GM23248 (cell line): ENCODE results near the gene LRRC4B.

Source experiments
- EZH2 ChIP-seq: fragments of 200-600 bp; sonication (generic); IDR thresholded peaks from 2 replicates; pipeline ENCODE4 v1.6.1; 2018; ENCODE audit warnings: antibody characterized with exemption, mild to moderate bottlenecking; ENCODE audit not compliant: insufficient read depth, poor library complexity, severe bottlenecking
- EZH2phosphoT487 ChIP-seq: fragments of 200-600 bp; sonication (generic); IDR thresholded peaks from 2 replicates; pipeline ENCODE4 v1.6.1; 2018; ENCODE audit warnings: antibody characterized with exemption, moderate library complexity, mild to moderate bottlenecking, low read depth; ENCODE audit not compliant: insufficient read depth

DNA sequence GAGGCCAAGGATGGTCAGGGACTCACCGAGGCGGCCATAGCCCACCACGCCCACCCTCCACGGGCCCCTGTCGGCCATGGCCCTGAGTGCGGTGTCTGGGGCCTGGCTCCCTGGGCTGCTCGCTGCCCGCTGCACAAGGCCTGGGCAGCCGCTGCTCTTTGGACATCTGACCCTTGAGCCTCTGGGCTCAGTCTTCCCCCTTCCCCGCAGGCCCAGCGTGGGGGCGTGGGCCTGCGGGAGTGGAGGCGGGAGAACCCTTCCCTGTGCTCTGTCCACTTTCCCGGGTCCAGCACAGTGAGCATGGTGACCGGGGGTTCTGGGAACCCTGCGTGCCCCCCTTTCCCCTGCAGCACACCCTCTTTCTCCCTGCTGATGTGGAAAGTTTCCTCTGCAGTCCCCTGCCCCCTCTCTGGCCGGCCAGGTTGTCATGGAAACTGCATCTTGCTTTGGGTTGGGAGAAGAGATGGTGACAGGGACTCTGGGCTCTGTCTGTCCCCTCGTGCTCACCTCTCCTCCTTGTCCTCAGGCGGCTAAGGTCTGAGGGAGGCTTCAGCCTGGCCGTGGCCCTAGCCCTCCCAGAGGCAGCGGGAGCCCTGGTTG, 54.4 kb downstream of the LRRC4B start, which contains the start of gene ASPDH:
- TF ChIP-seq EZH2 (no peak), EZH2phosphoT487 (no peak)
